Esophagus (tissue), 2 donors: ENCODE data around the gene CDK6. TPM values are rescaled to one million over a fixed set of nuclear protein-coding genes. Genes with fewer than 3 reads are reported as not detected.
"Not testable (repeated sequence)": the region's sequence is repeated elsewhere in the genome, so short reads cannot be mapped to it uniquely, and the experiment has no call there.

Experiments used
- H3K27ac ChIP-seq, 2 donors: one replicate each; pipeline ENCODE4 v1.5.1; 2013; ENCODE audit warnings: low read depth in 2 of 2, mild to moderate bottlenecking in 2 of 2, inconsistent platforms in 1 of 2, low read length in 1 of 2, moderate library complexity in 1 of 2
- H3K27me3 ChIP-seq, 2 donors: one replicate each; pipeline ENCODE4 v1.6.1; 2013; ENCODE audit warnings: low read length in 2 of 2, control low read depth in 1 of 2, mild to moderate bottlenecking in 1 of 2; ENCODE audit not compliant: insufficient read depth in 2 of 2, control insufficient read depth in 1 of 2
- H3K36me3 ChIP-seq, 2 donors: one replicate each; pipeline ENCODE4 v1.6.1; 2013; ENCODE audit warnings: low read length in 1 of 2; ENCODE audit not compliant: control insufficient read depth in 2 of 2, insufficient read depth in 2 of 2
- H3K4me1 ChIP-seq, 2 donors: one replicate each; pipeline ENCODE4 v1.6.1; 2013; ENCODE audit warnings: low read length in 1 of 2; ENCODE audit not compliant: control insufficient read depth in 2 of 2, insufficient read depth in 2 of 2
- H3K4me3 ChIP-seq, 2 donors: one replicate each; pipeline ENCODE4 v1.5.1; 2013; ENCODE audit warnings: low read length in 2 of 2, mild to moderate bottlenecking in 2 of 2, low read depth in 1 of 2, moderate library complexity in 1 of 2
- H3K9me3 ChIP-seq, 2 donors: one replicate each; pipeline ENCODE4 v1.6.1; 2013; ENCODE audit warnings: mild to moderate bottlenecking in 2 of 2, low read depth in 1 of 2, low read length in 1 of 2, moderate library complexity in 1 of 2; ENCODE audit not compliant: control insufficient read depth in 2 of 2, insufficient read depth in 1 of 2
- WGBS, 2 donors: extraction: QIAGEN DNeasy Blood & Tissue Kit; methylation state at CpG; one replicate each; pipeline ENCODE4 v1.1.7; 2013; 5-methylcytosine and 5-hydroxymethylcytosine counted together
- polyA plus RNA-seq, 2 donors: library from polyadenylated mRNA; stranded (reverse); fragments of 200-250 nt; gene quantifications; one replicate each; pipeline ENCODE4 v1.2.3, GENCODE V29; 2013
- donor health status: healthy with polysubstance abuse.
- donor health status: Bipolar disorder and iron deficiency.

The CDK6 gene
- polyA plus RNA-seq, 2 donors, result 1.4 to 2.2 TPM

DNA sequence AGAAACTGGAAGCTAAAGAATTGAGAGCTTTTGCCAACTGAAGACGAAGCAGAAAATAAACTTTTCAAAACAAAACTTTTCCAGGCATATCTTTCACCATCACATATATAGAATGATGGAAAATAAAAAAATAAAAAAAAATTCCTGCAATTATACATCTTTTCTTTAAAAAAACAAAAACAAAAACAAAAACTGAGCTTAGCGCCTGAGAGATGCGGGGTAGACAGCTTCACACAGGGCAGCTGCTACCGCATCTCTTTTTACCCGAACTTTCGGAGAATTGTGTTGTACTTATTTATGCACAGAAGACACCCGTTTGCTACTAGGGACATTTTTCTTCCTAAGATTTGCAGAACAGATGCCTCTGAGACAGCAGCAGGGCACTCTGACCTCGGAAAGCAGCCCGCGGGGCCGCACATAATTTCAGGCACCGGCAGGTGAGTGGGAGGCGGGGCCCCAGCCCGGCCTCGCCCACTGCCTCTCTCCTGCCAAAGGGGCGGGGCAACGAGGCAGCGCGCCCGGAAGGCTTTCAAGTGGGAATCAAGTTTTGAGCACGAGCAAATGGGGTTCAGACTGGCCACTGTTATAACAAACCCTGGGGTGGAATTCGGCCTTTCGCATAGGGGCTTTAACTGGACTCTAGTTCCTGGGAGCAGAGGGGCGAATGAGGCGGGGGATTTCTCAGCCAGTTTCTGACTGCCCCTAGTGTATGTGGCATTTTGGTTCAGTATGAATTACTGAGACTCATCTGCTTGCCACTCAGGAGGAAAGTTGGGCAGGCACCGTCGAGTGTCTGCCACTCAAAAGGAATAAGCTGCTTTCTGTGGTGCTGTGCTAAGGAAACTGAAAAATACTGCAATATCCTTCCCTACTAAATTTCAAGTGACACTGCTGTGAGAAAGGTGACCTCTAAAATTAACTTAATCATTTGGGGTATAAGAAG, 227.7 kb downstream of the CDK6 start:
- Histone ChIP-seq H3K27ac (no peak overlapping the region), H3K36me3 (peaks cover 0 to 2% of the 10 kb centered on the region in 2 donors), H3K27me3 (no peaks in the 10 kb centered on the region), H3K4me3 (no peak overlapping the region), H3K9me3 (no peaks in the 10 kb centered on the region), H3K4me1 (peaks cover 0 to 2% of the 10 kb centered on the region in 2 donors)
- 43 to 56% methylated on average over 27 of the region's 27 CpGs for WGBS, 2 donors

DNA sequence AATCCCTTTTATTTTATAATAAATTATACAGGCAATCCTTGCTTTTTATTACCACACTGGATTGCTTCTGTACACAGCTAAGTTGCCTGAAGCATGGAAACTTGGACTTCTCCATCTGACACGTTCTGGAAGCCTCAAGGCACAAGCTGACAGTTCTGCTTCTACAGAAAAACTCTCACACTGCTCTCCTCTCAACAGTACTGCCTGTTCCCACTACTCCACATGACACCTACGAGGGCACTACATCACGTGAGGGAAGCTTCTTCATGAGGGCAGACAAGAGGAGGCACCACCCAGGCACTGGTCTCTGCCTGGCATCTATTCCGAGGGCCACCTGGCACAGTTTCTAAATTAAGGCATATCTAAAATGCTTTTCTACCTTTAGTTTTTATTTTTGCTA, 229.4 kb downstream of the CDK6 start:
- H3K27ac ChIP-seq, result no peak overlapping the region
- no peaks in the 10 kb centered on the region for H3K27me3 ChIP-seq
- peaks cover 0 to 2% of the 10 kb centered on the region in 2 donors for H3K4me1 ChIP-seq
- H3K36me3 ChIP-seq, result peaks cover 0 to 2% of the 10 kb centered on the region in 2 donors
- H3K4me3 ChIP-seq, result no peak overlapping the region
- H3K9me3 ChIP-seq, result no peaks in the 10 kb centered on the region
- 81 to 88% methylated on average over 4 of the region's 4 CpGs for WGBS, 2 donors

DNA sequence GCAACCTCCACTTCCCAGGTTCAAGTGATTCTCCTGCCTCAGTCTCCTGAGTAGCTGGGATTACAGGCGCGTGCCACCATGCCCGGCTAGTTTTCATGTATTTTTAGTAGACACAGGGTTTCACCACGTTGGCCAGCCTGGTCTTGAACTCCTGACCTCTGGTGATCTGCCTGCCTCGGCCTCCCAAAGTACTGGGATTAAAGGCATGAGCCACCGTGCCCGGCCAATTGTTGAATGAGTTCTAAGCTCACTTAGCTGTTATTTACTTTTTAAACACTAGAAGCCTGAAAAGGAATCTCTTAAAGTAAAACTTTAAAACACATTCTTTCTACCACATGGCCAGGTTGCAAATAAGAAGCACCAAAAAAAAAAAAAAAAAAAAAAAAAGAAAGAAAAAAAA, 231.9 kb downstream of the CDK6 start:
- H3K9me3 ChIP-seq, H3K4me1 ChIP-seq, H3K27me3 ChIP-seq, H3K36me3 ChIP-seq, H3K4me3 ChIP-seq, H3K27ac ChIP-seq: not testable (repeated sequence)
- 77 to 81% methylated on average over 7 of the region's 7 CpGs for WGBS, 2 donors

DNA sequence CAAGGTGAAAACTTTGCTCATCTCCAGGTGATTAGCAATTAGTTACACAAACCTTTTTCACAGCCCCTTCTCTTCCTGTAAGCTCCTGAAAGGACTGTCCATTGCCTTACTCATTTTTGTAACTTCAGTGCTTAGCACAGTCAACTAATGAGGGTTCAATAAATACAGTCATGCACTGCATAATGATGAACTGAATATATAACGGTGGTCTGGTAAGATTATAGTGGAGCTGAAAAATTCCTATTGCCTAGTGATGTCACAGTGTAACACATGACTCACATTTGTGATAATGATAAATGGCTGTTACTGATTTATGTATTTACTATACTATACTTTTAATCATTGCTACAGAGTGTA, 233.3 kb downstream of the CDK6 start:
- H3K9me3 ChIP-seq, result no peaks in the 10 kb centered on the region
- H3K4me1 ChIP-seq, result no peaks in the 10 kb centered on the region
- H3K4me3 ChIP-seq, result no peak overlapping the region
- H3K36me3 ChIP-seq, result peaks cover 0 to 2% of the 10 kb centered on the region in 2 donors
- WGBS, 2 donors, result 56 to 71% methylated on average over 1 of the region's 1 CpG
- no peak overlapping the region for H3K27ac ChIP-seq
- no peaks in the 10 kb centered on the region for H3K27me3 ChIP-seq

DNA sequence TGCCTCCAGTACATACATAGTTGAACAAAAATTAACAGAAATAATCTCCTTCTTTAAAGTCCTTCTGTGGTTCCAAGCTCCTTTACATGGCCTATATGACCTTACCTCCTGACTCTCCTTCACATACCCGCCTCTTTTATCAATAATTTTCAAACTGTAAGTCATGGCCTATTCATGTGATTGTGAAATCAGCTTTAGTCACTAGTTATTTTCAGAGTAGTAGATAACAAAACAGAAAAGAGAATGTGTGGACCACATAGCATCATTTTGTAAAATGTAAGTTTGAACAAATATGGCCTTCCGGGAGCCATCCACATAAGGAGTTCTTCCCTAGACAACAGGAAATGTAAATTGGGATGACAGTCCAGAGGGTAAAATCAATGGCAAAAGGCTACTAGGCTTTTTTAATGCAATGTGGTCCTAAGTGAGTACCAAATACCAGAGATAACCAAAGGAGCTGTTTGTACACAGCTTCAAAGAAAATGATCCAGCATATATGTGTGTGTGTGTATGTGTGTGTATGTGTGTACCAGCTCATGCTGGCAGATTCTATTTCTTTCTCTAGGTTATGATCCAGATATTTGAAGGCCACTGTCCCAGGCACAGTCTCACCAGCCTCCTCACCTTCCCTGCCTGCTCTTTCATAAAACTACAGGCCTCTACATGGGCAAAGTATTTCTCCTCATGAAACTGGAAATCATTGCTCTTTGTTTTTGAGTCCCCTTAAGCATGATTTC, 233.9 kb downstream of the CDK6 start:
- peaks cover 0 to 2% of the 10 kb centered on the region in 2 donors for H3K36me3 ChIP-seq
- no peaks in the 10 kb centered on the region for H3K27me3 ChIP-seq
- H3K4me3 ChIP-seq, result no peak overlapping the region
- no peak overlapping the region for H3K27ac ChIP-seq
- WGBS, 2 donors, result 84 to 89% methylated on average over 2 of the region's 2 CpGs
- no peaks in the 10 kb centered on the region for H3K4me1 ChIP-seq
- no peaks in the 10 kb centered on the region for H3K9me3 ChIP-seq

DNA sequence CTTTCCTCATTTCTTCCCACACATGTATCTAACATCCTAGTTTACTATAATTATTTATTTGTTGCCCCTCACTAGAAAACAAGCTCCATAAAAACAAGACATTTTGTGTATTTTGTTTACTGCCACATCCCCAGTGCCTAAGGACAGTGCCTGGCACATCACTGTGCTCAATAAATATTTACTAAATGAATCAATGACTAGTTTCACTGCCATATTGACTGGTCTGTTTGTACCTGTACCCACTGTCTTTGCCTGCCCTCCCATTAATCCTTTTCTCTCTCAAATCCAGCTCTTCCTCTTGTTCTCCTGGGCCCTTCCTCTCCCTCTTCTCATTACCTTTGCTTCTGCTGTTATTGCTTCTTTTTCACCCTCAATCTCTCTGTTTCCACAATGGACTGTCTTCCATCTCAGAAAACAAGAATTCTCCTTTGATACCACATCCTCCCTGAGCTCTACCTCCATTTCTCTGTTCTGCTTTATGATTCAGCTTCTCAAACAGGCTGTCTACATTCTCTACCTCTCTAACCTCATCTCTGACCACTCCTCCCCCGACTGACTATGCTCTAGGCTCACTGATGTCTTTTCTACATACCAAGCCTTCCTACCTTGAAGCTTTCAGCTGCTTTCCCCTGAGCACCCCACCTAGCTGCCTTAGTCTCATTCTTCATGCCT, 237.9 kb downstream of the CDK6 start:
- Histone ChIP-seq H3K9me3 (no peaks in the 10 kb centered on the region), H3K4me3 (no peak overlapping the region), H3K4me1 (no peaks in the 10 kb centered on the region), H3K36me3 (no peaks in the 10 kb centered on the region), H3K27ac (no peak overlapping the region), H3K27me3 (no peaks in the 10 kb centered on the region)
- 33 to 43% methylated on average over 1 of the region's 1 CpG for WGBS, 2 donors

DNA sequence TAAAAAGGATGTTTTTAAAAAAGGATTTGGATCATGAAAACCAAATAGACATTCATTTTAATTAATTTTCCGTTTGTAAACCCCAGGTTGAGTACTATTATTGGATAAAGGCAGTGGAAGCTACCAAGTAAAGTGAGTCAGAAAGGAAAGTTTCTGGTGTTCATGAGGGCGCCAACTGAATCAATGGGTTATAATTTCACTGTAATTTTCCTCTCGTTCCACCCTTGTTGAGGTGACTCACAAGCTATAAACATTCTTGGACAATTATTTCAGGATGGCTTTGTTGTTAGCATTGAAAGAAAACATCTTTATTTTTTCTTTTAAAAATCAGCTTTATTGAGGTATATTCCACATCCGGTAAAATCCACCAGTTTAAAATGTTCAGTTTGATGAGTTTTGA, 241.1 kb downstream of the CDK6 start:
- Histone ChIP-seq H3K27me3 (no peaks in the 10 kb centered on the region), H3K9me3 (no peaks in the 10 kb centered on the region), H3K4me3 (no peak overlapping the region), H3K4me1 (no peaks in the 10 kb centered on the region), H3K36me3 (no peaks in the 10 kb centered on the region), H3K27ac (no peak overlapping the region)
- 57 to 64% methylated on average over 4 of the region's 4 CpGs for WGBS, 2 donors

DNA sequence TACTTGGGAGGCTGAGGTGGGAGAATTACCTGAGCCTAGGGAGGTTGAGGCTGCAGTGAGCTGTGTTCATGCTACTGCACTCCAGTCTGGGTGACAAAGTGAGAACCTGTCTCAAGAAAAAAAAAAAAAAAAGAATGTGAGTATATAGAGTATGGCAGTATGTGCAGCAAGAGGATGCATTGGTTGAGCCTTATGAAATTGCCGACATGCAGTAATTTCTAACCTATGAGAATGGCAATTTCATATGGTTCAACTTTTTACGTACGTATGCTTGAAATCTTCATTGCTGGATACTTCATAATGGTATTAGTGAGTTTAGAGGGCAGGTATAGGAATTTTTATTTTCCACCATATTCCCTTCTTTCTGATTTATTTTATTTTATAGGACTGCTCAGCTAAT, 241.6 kb downstream of the CDK6 start:
- Histone ChIP-seq H3K4me3 (no peak overlapping the region), H3K27ac (no peak overlapping the region), H3K27me3 (no peaks in the 10 kb centered on the region), H3K36me3 (no peaks in the 10 kb centered on the region), H3K9me3 (no peaks in the 10 kb centered on the region), H3K4me1 (no peaks in the 10 kb centered on the region)
- WGBS, 2 donors, result 96% methylated on average over 3 of the region's 3 CpGs

DNA sequence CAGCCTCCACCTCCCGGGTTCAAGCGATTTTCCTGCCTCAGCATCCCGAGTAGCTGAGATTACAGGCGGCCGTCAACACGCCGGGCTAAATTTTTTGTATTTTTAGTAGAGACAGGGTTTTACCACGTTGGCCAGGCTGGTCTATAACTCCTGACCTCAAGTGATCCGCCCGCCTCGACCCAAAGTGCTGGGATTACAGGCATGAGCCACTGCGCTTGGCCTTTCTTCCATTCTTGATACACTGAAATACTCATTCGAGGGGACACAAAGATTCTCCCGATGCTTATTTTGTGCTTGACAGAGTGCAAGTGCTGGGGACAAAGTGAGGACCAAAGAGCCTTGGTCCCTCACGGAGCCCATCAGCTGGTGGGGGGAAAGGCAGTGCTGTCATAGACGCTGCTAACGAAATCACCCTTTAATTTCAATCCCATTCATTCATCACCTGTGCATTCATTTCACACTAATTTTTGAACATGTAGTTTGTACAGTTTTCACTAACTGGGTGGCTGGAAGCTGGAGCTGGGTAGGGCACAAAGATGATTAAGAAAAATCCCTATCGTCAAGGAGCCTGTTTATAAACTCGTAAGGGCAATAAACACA, 245.6 kb downstream of the CDK6 start:
- Histone ChIP-seq H3K36me3 (no peaks in the 10 kb centered on the region), H3K4me1 (peaks cover 0 to 2% of the 10 kb centered on the region in 2 donors), H3K27me3 (no peaks in the 10 kb centered on the region), H3K27ac (no peak overlapping the region), H3K4me3 (peak overlapping the region in 1 of 2 donors; percentile 78), H3K9me3 (no peaks in the 10 kb centered on the region)
- WGBS, 2 donors, result 38 to 40% methylated on average over 19 of the region's 19 CpGs
